Upper lobe of right lung (tissue), 1 donor: Measurements from ENCODE around the gene SLC46A2. TPM values are rescaled to one million over a fixed set of nuclear protein-coding genes. Genes with fewer than 3 reads are reported as not detected.

ENCODE experiments used
- ATAC-seq: fragments of 200-7000 bp; cut with Tn5 transposase; one replicate; pipeline ENCODE4 v1.9.1; 2020; ENCODE audit warnings: mild to moderate bottlenecking, moderate library complexity
- DNase-seq: peaks from one replicate; pipeline ENCODE4 v3.0.0-alpha.2; 2020
- H3K27ac ChIP-seq: fragments of 200-600 bp; one replicate; pipeline ENCODE4 v1.8.0; 2022
- H3K27me3 ChIP-seq: fragments of 200-600 bp; one replicate; pipeline ENCODE4 v1.8.0; 2022; ENCODE audit warnings: mild to moderate bottlenecking
- H3K36me3 ChIP-seq: fragments of 200-600 bp; one replicate; pipeline ENCODE4 v1.8.0; 2022
- H3K4me1 ChIP-seq: fragments of 200-600 bp; one replicate; pipeline ENCODE4 v1.8.0; 2022
- H3K4me3 ChIP-seq: fragments of 200-600 bp; one replicate; pipeline ENCODE4 v1.8.0; 2022; ENCODE audit warnings: mild to moderate bottlenecking
- H3K9me3 ChIP-seq: fragments of 200-600 bp; one replicate; pipeline ENCODE4 v1.8.0; 2022
- CTCF ChIP-seq: fragments of 200-600 bp; IDR thresholded peaks from one replicate; pipeline ENCODE4 v1.8.0; 2022; ENCODE audit warnings: antibody characterized with exemption
- intact Hi-C: fragments of 100-400 bp; cut with DNase I; formaldehyde crosslinking; loops from one replicate; pipeline ENCODE4 v1.11.0; 2022
- total RNA-seq: library from RNA; stranded (reverse); fragmentation: NEBNext Ultra II Directional; extraction: Animal tissue kit (Norgen Biotek cat#: 25700); gene quantifications from one replicate; pipeline ENCODE4 v1.2.1, GENCODE V29; 2021
- donor health status: DM: no; HTN: yes; CAD: no; lungs with severe emphysema.

Gene SLC46A2
- total RNA-seq, 1 donor from 2014 or later = 17.0 TPM

GRCh38 chr9:112852741-112853504 lies 37.8 kb downstream of the SLC46A2 start:
- Histone ChIP-seq H3K4me3 (no peak overlapping the region), H3K9me3 (no peaks in the 10 kb centered on the region), H3K36me3 (peaks cover 24% of the 10 kb centered on the region), H3K27ac (no peak overlapping the region), H3K4me1 (peaks cover 12% of the 10 kb centered on the region), H3K27me3 (no peaks in the 10 kb centered on the region)
- intact Hi-C loops = no loop called here
- DNase-seq (no peak), ATAC-seq (no peak)
- TF ChIP-seq CTCF = no peak

GRCh38 chr9:112850840-112851239 lies 39.8 kb downstream of the SLC46A2 start:
- ATAC-seq (no peak), DNase-seq (no peak)
- peaks cover 24% of the 10 kb centered on the region for H3K36me3 ChIP-seq
- H3K4me1 ChIP-seq = peaks cover 18% of the 10 kb centered on the region
- no peak overlapping the region for H3K4me3 ChIP-seq
- no peak overlapping the region for H3K27ac ChIP-seq
- H3K9me3 ChIP-seq = no peaks in the 10 kb centered on the region
- no peaks in the 10 kb centered on the region for H3K27me3 ChIP-seq
- TF ChIP-seq CTCF = no peak
- intact Hi-C loops = no loop called here

GRCh38 chr9:112849363-112849922 lies 41.2 kb downstream of the SLC46A2 start:
- intact Hi-C loops = loop anchor here (10.0 kb wide), 1 partner anchor 45 kb away; the partner anchor contains the start of gene SLC46A2
- no peak for TF ChIP-seq CTCF
- ATAC-seq (peak; percentile 66), DNase-seq (no peak)
- H3K27ac ChIP-seq = no peak overlapping the region
- peaks cover 30% of the 10 kb centered on the region for H3K4me1 ChIP-seq
- no peaks in the 10 kb centered on the region for H3K9me3 ChIP-seq
- H3K27me3 ChIP-seq = no peaks in the 10 kb centered on the region
- peaks cover 24% of the 10 kb centered on the region for H3K36me3 ChIP-seq
- no peak overlapping the region for H3K4me3 ChIP-seq

- peaks cover 32% of the 10 kb centered on the region for H3K4me1 ChIP-seq
- H3K27me3 ChIP-seq = no peaks in the 10 kb centered on the region
- ATAC-seq (no peak), DNase-seq (no peak)
- no peaks in the 10 kb centered on the region for H3K9me3 ChIP-seq
- peaks cover 19% of the 10 kb centered on the region for H3K36me3 ChIP-seq
- intact Hi-C loops = loop anchor here (10.0 kb wide), 1 partner anchor 46 kb away; the partner anchor contains the start of gene SLC46A2
- no peak overlapping the region for H3K27ac ChIP-seq
- H3K4me3 ChIP-seq = no peak overlapping the region
- TF ChIP-seq CTCF = no peak
Observed at GRCh38 chr9:112848316-112849151, 42.1 kb downstream of the SLC46A2 start.

- Histone ChIP-seq H3K27me3 (no peaks in the 10 kb centered on the region), H3K4me1 (peaks cover 32% of the 10 kb centered on the region), H3K36me3 (peaks cover 10% of the 10 kb centered on the region), H3K27ac (no peak overlapping the region), H3K9me3 (no peaks in the 10 kb centered on the region), H3K4me3 (no peak overlapping the region)
- intact Hi-C loops = loop anchor here (10.0 kb wide), 1 partner anchor 48 kb away; the partner anchor contains the start of gene SLC46A2
- ATAC-seq (no peak), DNase-seq (no peak)
- no peak for TF ChIP-seq CTCF
Observed at GRCh38 chr9:112846528-112847488, 43.9 kb downstream of the SLC46A2 start.
